ENCODE results near the gene STK25.

DNA sequence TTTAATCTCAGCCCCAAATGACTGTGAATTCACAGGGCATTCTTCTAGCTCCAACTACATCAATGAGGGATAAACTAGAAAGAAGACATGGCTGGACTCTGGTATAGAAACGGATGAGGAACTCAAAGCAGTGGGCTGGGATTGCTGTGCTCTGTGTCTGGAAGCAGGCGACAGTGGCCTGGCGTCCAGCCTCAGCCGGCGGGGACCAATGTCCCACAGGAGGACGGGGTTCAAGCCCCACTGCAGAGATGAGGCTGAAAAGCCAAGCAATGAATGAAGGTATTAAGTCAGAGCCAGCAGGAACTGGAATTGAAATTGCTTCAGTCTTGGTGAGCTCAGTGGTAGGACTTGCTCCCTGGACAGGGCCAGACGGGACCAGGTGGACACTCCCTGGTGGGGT is 25.9 kb upstream of the STK25 start:
- TF ChIP-seq EZH2 (IDR thresholded peaks at IDR 0.05) (no peak), FOXP2 (optimal IDR thresholded peaks at IDR 0.05; ENCODE audit: control extremely low read depth, extremely low read length, insufficient read depth) (no peak)
